Gastroesophageal sphincter (tissue), 3 donors: ENCODE results near the gene GSC.

Source experiments
- EP300 ChIP-seq: sonication (generic); formaldehyde crosslinking; IDR thresholded peaks from one replicate; pipeline ENCODE4 v1.6.1; 2017; ENCODE audit warnings: antibody characterized with exemption, mild to moderate bottlenecking
- POLR2A ChIP-seq, 2 donors: fragments of 450-650 bp; IDR thresholded peaks; one replicate each; pipeline ENCODE4 v1.6.1; 2017; ENCODE audit warnings: antibody characterized with exemption in 2 of 2, mild to moderate bottlenecking in 2 of 2, moderate library complexity in 1 of 2
- POLR2AphosphoS5 ChIP-seq: sonication (generic); formaldehyde crosslinking; IDR thresholded peaks from one replicate; pipeline ENCODE4 v1.6.1; 2017; ENCODE audit warnings: antibody characterized with exemption
- TF ChIP-seq, protein P1 (sequence below), 4 experiments: fragments of 200-600 bp in 2 of 4; fragments of 450-650 bp in 2 of 4; sonication (generic) in 1 of 4; IDR thresholded peaks; one replicate each; pipeline ENCODE4 v1.5.1; 2017 to 2019; ENCODE audit warnings: antibody characterized with exemption in 4 of 4, mild to moderate bottlenecking in 2 of 4, moderate library complexity in 2 of 4

DNA sequence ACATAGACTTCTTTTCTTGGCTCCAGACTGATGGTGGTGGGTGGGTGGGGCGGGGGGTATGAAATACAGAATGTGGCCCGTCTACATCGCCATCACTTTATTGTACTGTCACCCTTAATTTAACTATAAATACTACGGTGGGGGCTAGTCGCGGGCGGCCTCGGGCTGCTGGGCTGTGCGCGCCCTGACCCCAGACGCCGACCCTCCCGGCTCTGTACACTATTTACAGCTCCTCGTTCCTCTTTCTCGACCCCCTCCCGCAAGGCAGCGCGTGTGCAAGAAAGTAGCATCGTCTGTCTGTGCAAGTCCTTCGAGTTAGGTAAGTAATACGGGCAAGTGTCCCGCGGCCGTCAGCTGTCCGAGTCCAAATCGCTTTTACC, 1.8 kb downstream of the GSC start:
- TF ChIP-seq POLR2AphosphoS5 (no peak), EP300 (no peak), POLR2A (IDR thresholded peaks at IDR 0.05) (no peak)
- TF ChIP-seq, protein P1, sequence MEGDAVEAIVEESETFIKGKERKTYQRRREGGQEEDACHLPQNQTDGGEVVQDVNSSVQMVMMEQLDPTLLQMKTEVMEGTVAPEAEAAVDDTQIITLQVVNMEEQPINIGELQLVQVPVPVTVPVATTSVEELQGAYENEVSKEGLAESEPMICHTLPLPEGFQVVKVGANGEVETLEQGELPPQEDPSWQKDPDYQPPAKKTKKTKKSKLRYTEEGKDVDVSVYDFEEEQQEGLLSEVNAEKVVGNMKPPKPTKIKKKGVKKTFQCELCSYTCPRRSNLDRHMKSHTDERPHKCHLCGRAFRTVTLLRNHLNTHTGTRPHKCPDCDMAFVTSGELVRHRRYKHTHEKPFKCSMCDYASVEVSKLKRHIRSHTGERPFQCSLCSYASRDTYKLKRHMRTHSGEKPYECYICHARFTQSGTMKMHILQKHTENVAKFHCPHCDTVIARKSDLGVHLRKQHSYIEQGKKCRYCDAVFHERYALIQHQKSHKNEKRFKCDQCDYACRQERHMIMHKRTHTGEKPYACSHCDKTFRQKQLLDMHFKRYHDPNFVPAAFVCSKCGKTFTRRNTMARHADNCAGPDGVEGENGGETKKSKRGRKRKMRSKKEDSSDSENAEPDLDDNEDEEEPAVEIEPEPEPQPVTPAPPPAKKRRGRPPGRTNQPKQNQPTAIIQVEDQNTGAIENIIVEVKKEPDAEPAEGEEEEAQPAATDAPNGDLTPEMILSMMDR (IDR thresholded peaks at IDR 0.05) = no peak
